HG03457 (cell line): ENCODE data around the gene SUMO3.

Experiments used
- ATAC-seq: cut with Tn5 transposase; IDR thresholded peaks from one replicate; pipeline ENCODE4 v1.9.1; 2021; ENCODE audit warnings: moderate number of reproducible peaks; ENCODE audit not compliant: unreplicated experiment

SUMO3 gene

DNA sequence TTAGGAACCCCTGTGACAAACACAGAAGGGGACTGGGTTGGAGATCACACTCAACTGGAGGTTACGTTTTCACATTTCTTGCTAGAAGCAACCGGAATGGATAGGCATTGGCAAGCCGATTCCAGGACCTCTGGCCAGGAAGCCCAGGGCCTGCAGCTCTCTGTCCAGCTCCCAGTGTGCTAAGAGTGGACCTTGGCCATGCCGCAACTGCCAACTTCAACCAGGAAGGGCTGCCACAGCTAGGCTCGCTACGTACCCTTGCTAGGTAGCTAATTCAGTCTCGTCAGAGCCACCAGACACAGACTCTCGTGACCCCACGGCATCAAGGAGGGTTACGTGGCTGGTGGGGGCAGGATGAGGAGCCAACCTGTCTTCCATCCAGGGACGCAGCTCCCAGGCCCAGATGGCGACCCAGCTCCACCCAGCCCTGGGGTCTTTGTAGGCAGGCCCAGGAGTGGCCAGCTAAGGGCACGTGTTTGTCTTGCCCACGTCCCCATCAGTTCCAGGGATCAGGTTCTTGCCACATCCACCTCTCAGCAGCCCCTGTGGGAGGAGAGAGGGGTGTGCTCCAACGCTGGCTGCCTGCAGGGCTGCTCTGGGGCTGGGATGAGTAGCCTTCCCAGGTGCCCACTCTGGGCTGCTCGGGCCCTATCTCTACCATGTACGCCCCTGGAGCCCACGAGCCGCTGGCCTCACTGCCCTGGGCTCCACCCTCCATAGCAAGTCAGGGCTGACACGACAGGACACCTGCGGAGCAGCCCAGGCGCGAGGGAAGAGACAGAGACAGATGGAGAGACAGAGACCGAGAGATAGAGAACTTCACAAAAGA lies 55.4 kb downstream of the SUMO3 start:
- ATAC-seq: no peak

DNA sequence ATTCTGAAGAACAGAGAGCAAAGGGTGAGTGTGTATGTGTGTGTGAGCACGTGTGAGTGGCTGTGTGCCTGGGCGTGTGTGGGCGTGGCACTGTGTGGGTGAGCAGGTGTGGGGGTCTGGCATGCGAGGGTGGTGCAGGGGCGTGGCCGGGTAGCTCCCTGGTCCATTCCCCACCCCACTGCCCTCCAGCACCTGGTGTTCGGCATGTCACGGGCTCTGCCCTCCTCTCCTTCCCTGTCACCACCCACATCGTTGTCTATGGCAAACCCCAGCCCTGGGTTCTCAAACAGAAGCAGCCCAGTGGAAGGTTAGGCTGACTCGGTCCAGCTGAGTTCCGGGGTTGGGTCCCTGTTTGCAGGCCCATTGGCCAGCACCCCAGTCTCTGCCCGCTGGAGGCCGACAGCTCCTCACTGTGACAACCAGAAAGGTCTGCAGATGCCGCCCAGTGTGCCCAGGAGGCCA lies 56.1 kb downstream of the SUMO3 start:
- ATAC-seq: no peak

DNA sequence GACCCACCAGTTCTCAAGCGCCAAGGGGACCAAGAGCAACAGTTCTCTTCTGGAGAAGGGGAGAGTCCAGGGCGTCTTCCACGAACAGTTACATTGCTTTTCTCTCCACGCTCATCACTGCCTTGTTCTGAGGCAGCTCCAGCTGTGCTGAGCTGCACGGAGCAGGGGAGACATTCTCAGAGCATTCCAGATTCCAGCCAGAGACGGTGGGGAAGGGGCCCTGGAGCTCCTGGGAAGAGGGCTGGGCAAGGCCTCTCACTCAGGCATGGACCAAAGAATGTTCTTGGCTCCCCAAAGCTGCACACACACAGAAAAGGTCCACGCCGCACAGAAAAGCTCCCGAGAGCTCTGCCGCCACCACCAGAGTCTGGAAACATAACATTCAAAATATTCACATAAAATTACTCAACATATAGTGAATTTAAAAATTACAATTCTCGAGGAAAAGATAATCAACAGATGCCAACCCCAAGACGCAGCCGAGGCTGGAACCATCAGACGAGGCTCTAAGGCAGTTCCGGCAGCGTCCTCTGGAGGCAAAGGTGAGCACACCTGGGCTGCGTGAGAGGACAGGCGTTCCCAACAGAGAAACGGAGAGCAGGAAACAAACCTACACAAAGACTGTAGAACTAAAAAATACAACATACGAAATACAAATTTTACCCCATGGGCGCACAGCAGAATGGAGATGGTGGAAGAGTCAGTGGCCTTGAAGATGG lies 56.7 kb downstream of the SUMO3 start:
- no peak for ATAC-seq

DNA sequence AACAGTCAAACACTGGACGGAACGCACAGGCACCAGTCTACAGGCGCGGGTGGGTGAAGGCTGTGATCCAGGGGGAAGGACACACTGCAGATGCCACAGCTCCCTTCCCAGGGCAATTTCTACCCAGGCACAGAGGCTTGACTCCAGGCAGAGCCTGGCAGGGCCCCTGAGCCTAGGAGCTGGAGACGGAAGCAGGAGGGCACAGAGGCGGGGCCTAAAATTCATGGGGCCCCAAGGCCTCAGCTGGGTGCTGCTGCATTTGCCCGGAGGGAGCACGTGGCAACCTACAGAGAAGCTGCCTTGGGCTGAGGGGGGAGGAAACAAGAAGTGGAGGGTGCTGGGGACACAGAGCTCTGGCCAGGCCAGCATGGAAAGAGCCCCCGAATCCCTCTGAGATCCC lies 57.5 kb downstream of the SUMO3 start:
- no peak for ATAC-seq

DNA sequence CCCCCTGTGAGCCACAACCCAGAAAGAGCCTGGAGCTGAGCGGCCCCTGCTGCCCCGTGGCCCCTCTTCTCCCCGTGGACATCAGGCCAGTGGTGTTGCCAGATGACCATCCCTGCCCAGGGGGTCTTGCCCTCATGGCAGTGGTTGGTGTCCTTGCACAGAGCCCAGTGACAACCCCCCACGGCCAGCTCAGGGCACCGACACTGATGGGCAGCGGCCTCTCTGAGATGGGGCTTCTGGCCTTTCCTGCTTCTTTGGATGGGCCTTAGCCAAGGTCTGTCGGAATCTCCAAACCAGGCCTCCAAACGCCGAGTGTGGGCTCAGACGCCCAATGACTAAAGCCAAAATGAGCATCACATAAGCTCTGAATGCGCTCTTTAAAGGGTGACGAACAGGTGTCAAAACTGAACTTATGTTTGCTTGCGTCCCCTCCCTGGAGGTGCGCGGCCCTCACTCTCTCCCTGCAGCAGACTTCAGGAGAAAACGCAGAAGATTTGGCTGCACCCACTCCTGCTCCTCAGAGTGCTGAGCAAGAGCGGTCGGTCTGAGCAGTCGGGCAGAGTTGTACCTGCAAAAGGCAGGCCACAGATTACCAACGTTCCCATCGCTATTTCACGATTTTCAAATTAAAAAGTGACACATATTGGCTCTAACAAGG lies 58.1 kb downstream of the SUMO3 start:
- no peak for ATAC-seq

DNA sequence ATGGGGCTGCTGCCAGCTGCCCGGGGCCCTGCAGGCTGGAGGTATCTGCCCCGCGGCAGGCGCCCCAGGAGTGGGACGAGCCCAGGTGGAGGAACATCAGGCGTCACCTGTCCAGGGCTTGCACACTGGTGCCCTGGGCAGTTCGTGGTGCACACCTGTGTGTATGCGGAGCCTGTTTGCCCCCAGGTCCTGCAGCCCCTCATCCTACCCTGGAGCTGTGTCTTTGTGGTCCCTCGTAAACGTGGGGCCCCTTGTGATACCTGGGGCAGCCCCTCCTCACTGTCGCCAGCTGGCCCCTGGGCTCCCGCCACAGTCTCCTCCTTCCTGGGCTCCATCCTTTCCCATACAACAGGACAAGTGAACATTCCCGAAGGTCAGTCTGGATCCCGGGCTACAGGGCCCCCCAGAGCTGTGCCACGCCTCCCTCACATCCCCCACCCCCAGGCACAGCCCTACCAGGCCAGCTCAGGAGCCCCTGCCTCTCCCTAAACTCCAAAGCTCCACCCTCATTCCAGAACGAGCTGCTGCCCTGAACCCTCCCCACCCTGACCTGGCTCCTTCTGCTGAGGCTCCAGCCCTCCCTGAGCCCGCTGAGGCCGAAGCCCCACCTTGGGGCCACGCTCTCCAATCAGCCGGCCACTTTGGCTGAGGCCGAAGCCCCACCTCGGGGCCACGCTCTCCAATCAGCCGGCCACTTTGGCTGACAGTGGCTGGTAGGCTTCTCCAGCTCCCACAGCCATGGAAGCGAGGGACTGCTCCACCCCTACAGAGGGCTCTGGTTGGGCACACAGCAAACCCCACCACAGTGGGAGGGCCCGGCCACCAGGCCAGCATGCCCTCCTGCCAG lies 58.9 kb downstream of the SUMO3 start:
- no peak for ATAC-seq

DNA sequence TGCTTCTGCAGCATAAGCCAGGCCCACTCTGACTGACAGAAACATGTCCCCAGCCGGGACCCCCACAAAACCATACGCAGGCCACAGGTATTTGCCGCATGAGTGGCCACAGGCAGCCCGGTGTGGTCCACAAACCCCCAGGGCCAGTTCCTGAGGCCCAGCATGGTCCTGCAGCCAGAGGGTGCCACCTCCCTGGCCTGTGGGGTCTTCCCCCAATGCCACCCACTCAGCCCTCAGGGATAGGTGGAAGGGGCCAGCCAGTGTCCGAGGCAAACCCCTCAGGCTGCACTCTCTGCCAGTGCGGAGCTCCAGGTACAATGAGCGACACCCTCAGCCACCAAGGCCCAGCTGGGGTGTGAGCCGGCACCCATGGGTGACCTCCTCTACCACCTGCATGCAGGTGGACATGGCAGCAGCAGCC lies 59.7 kb downstream of the SUMO3 start:
- ATAC-seq: no peak

DNA sequence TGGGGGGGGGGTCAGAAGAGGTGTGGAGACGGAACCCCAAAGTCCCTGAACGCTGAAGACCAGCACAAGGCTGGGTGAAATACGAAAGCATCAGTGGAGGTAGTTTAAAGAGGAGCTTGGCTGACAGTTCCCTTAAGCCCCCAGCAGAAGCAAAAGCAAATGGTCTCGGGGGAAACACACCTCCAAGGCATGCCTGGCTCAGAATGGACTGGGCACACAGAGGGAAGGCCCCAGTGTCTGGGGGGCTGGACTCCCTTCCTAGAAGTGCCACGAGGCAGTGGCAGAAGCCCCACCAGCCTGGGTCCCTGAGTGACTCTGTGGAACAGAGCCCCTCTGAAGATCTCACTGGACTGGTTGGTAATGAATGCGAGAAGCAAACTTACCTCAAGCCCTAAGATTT lies 60.1 kb downstream of the SUMO3 start:
- no peak for ATAC-seq

DNA sequence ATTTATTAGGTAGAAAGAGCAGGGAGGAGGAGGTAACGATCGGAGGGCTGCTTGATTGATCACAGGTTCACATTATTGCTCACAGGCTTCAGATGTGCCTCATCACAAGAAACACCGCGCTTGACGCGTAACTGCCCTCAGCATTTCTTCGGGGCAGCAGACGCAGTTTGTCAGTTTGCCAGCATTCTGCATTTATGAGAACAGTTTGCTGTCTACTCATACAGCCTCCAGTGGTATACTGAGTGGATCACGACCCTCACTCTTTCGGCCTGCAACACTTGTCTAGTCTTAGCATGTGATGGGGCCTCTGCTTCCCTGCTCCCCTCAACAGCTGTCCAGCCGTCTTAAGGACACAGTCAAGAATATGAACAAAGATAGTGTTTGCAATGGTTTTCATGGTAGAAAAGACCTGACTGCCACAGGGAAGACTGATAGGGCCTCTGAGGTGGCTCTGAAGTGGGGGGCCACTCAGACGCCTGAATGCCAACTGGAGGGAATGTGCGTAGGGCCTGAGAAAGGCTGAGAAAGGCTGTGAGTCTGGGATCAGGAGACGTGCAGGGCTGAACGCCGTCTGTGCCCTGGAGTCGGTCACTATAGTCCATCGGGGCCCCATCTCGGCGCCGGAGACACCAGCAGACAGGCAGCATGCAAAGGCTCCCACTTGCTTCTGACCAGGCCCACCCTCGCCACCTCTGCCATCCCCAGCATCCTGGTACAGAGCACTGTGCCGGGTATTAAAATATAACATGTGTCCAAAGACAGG lies 61.3 kb downstream of the SUMO3 start:
- ATAC-seq: no peak
